ENCODE measurements around the gene PRDM12.

The PRDM12 gene

DNA sequence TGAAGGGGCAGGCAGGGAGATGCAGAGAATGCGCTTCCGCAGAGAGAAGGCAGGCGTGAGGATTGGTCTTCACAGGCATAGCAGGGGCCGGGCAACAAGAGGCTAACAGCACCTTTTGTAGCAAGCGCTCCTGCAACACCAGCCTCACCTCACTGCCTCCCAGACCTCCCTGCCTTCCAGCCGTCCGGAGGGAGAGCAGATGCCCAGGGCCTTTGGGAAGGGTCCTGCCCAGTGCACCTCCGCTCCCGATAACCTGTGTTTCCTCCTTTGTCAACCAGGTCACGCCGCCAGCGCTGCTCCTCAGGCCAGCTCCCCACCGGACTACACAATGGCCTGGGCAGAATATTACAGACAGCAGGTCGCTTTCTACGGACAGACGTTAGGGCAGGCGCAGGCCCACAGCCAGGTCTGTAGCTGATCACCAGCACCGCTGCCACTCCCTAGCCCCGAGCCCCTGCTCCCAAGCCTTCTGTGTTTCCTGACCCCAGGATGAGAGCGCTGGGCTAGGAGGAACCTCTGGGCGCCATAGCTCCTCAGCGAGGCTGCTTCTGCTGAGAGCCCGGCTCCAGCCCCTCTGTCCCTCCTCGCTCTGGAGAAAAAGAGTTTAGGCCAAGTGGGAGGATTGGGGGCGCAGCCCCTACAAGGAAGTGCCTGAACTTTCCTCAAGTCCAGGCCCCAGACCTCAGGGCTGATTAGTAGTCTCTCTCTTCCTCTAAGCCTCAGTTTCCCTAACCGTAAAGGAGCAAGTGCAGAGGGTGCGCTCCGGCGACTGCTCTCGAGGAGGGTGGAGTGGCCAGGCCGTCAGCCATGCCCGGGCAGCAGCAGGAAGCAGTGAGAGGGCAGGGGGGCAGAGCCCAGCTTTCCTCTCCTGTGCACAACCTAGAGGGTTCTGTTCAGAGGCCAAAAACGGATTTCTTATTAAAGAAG is 28.4 kb upstream of the PRDM12 start:
- TF ChIP-seq POLR2AphosphoS5 (IDR thresholded peaks at IDR 0.05; ENCODE audit: low read depth, low read length) (no peak), TAF1 (IDR thresholded peaks at IDR 0.05; ENCODE audit: low read depth, low read length) (no peak), POLR2A (IDR thresholded peaks at IDR 0.05; ENCODE audit: low read depth, low read length) (no peak), POU2F2 (IDR thresholded peaks at IDR 0.05; ENCODE audit: low read depth, low read length) (no peak), PAX5 (IDR thresholded peaks at IDR 0.05; ENCODE audit: insufficient read depth, low read length, severe bottlenecking) (no peak), SPI1 (IDR thresholded peaks at IDR 0.05; ENCODE audit: low read depth, low read length) (no peak)
- no peak for DNase-seq (ENCODE audit: insufficient read length, low spot score)
- no peak for FAIRE-seq

DNA sequence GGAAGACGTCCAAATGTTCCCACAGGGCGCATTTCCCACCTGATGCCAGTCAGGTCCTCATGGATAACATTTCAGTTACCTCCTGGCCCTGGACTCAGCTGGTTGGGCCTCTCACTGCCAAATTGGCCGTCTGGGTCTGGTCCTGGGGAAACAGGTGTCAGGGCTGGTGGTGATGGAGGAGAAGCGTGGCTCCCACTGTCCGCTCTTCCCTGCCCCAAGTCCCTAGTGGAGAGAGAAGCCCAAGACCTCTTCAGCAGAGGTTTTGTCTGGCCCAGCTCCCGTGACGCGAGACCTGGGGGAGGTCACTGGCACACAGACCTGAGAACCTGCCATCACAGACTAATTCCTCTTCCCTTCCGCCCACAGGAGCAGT is 27.8 kb upstream of the PRDM12 start:
- TF ChIP-seq POLR2A (IDR thresholded peaks at IDR 0.05; ENCODE audit: low read depth, low read length) (no peak), POLR2AphosphoS5 (IDR thresholded peaks at IDR 0.05; ENCODE audit: low read depth, low read length) (no peak), SPI1 (IDR thresholded peaks at IDR 0.05; ENCODE audit: low read depth, low read length) (no peak), PAX5 (IDR thresholded peaks at IDR 0.05; ENCODE audit: insufficient read depth, low read length, severe bottlenecking) (no peak), POU2F2 (IDR thresholded peaks at IDR 0.05; ENCODE audit: low read depth, low read length) (no peak), TAF1 (IDR thresholded peaks at IDR 0.05; ENCODE audit: low read depth, low read length) (no peak)

DNA sequence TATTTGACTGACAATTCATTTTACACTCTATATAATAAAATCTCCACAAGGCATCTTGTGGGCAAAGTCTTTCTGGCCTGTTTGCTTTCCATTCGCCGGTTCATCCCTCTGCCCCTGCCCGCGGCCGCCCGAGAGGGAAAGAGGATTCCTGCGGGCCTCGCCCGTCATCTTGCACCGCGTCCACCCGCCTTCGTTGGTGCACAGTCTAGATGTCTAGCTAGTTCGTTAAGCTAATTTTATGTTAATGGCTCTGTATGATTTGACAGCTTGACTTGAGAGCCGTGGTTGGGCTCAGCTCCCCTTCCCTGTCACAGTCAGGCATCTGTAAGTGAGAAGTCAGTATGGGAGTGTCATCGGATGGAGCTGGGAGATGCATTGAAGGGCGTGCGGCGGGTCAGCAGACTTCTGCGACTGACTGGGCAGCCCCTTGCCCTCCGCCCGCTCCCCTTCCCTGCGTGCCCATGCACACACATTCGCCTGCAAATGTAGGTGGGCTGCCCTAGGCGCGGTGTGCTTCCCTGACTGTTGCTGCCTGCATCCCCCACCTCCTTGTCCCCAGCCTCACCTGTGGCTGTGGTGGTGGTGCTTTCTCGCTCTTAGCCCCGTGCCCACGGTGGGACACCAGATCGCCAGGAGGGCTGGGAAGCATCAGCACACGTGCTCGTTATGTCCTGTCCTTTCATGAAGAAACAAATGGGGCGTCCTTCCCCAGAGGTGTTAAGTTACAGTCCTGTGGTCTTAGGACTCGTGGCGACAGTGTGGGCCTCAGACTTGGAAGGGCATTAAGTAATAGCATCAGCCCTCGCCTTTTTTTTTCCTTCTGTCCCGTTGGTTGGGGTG is 25.9 kb upstream of the PRDM12 start:
- TF ChIP-seq PAX5 (IDR thresholded peaks at IDR 0.05; ENCODE audit: insufficient read depth, low read length, severe bottlenecking): no peak
- no peak for TF ChIP-seq SPI1 (IDR thresholded peaks at IDR 0.05; ENCODE audit: low read depth, low read length)
- no peak for TF ChIP-seq TAF1 (IDR thresholded peaks at IDR 0.05; ENCODE audit: low read depth, low read length)
- DNase-seq (ENCODE audit: insufficient read length, low spot score) (no peak), FAIRE-seq (no peak)

More for the DNA sequence above, 27.8 kb upstream of the PRDM12 start:
- DNase-seq (ENCODE audit: insufficient read length, low spot score): no peak
- FAIRE-seq: no peak

DNA sequence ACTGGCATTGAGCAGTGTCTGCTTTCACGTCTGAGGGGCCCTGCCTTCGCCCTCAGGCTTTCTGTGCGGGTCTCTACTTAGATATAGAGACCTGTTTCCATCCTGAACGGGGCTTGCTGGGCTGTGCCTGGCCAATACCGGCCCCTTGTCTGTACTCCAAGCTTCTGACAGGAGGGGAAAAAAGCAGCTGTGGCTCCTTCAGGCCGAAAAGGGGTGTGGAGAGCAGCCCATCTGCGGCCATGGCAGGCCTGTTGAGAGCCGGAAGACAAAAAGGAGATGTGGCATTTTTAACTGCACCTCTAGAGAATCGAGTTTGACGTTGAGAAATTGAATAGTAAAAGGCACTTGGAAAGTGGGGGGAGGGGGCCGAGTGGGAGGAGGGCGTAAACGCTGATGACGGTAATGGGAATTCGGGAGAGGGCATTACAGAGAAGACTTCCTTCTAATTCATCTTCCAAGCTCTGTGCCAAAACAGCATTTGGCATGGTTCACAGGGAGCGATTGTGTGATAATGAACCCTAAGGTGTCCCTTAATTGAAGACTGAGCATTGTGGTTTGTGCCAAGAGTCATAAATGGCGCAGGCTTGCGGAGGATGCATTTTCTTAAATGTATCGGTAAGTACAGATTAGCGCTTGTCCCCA is 25.1 kb upstream of the PRDM12 start:
- no peak for TF ChIP-seq POLR2A (IDR thresholded peaks at IDR 0.05; ENCODE audit: low read depth, low read length)
- TF ChIP-seq TAF1 (IDR thresholded peaks at IDR 0.05; ENCODE audit: low read depth, low read length): no peak
- TF ChIP-seq PAX5 (IDR thresholded peaks at IDR 0.05; ENCODE audit: insufficient read depth, low read length, severe bottlenecking): no peak
- no peak for TF ChIP-seq POLR2AphosphoS5 (IDR thresholded peaks at IDR 0.05; ENCODE audit: low read depth, low read length)
- no peak for TF ChIP-seq POU2F2 (IDR thresholded peaks at IDR 0.05; ENCODE audit: low read depth, low read length)
- no peak for TF ChIP-seq SPI1 (IDR thresholded peaks at IDR 0.05; ENCODE audit: low read depth, low read length)
- no peak for FAIRE-seq
- DNase-seq (ENCODE audit: insufficient read length, low spot score): no peak

DNA sequence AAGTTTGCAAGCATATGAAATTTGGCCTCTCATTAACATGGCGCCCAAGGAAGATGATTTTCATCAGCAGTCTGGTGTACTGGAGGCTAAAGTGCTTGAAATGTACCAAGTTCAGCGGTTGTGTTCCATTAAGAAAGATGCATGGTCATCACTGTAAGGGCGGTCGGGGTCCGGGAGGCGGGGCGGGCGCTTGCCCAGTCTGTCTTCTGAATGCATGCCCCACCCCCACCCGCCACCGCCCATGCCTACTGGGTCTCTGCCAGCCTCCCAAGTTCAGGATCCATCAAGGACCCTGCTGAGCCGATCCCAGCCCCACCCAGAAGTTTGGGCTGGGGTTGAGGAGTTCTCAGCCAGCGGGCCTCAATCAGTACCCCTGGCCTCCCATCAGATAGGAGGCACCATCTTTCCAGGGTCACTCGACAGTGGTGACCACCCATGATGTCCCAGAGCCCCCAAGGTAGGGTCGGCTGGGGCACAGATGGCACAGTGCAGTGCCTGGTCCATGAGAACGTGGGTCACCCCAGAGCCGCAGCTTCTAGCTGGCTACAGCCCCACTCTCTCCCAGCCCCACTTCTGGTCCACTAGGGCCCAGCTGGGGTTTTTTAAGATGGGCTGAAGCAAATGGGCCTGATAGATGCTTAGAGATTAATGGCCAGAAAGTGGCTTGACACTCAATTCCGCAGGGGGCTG is 24.4 kb upstream of the PRDM12 start:
- no peak for FAIRE-seq
- TF ChIP-seq SPI1 (IDR thresholded peaks at IDR 0.05; ENCODE audit: low read depth, low read length): no peak
- TF ChIP-seq POLR2A (IDR thresholded peaks at IDR 0.05; ENCODE audit: low read depth, low read length): no peak
- no peak for TF ChIP-seq POU2F2 (IDR thresholded peaks at IDR 0.05; ENCODE audit: low read depth, low read length)
- TF ChIP-seq TAF1 (IDR thresholded peaks at IDR 0.05; ENCODE audit: low read depth, low read length): no peak
- no peak for TF ChIP-seq POLR2AphosphoS5 (IDR thresholded peaks at IDR 0.05; ENCODE audit: low read depth, low read length)
- no peak for TF ChIP-seq PAX5 (IDR thresholded peaks at IDR 0.05; ENCODE audit: insufficient read depth, low read length, severe bottlenecking)
- no peak for DNase-seq (ENCODE audit: insufficient read length, low spot score)

DNA sequence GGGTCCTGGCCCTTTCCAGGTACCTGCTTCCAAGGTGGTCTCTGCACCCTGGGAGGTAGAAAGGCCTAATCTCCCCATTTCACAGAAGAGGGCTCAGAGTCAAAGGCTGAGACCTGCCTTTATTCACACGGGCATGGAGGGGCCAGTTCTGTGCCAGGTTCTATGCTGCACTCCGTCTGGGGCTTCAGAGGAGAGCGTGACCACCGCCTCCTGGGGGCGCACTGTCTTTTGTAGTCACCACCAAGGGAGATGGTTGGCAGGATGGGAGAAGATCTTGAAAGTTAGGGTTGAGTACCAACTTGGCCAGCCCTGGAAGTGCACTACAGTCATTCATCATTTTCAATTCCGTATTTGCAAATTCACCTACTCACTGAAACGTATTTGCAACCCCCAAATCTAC is 23.7 kb upstream of the PRDM12 start:
- no peak for DNase-seq (ENCODE audit: insufficient read length, low spot score)
- TF ChIP-seq PAX5 (IDR thresholded peaks at IDR 0.05; ENCODE audit: insufficient read depth, low read length, severe bottlenecking) (no peak), SPI1 (IDR thresholded peaks at IDR 0.05; ENCODE audit: low read depth, low read length) (no peak), POLR2A (IDR thresholded peaks at IDR 0.05; ENCODE audit: low read depth, low read length) (no peak), TAF1 (IDR thresholded peaks at IDR 0.05; ENCODE audit: low read depth, low read length) (no peak), POU2F2 (IDR thresholded peaks at IDR 0.05; ENCODE audit: low read depth, low read length) (no peak), POLR2AphosphoS5 (IDR thresholded peaks at IDR 0.05; ENCODE audit: low read depth, low read length) (no peak)
- no peak for FAIRE-seq

DNA sequence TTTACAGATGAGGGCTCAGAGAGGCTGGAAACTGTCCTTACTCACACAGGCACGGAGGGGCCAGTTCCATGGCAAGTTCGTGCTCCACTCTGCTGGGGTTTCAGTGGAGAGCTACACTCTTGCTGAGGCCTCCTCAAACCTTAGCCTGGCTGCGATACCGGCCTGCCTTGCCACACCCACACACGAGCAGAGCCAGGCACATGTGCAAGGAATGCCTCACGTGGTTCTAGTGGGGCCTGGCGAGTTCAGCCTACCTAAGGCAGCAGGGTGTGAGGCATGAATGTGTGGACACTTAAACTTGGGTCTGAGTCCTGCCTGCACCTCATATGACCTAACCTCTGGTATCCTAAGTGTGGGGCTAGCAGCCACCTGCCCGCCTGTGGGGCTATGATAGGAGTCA is 21.5 kb upstream of the PRDM12 start:
- DNase-seq (ENCODE audit: insufficient read length, low spot score) (no peak), FAIRE-seq (no peak)
- TF ChIP-seq TAF1 (IDR thresholded peaks at IDR 0.05; ENCODE audit: low read depth, low read length) (no peak), POLR2A (IDR thresholded peaks at IDR 0.05; ENCODE audit: low read depth, low read length) (no peak), PAX5 (IDR thresholded peaks at IDR 0.05; ENCODE audit: insufficient read depth, low read length, severe bottlenecking) (no peak), SPI1 (IDR thresholded peaks at IDR 0.05; ENCODE audit: low read depth, low read length) (no peak), POU2F2 (IDR thresholded peaks at IDR 0.05; ENCODE audit: low read depth, low read length) (no peak), POLR2AphosphoS5 (IDR thresholded peaks at IDR 0.05; ENCODE audit: low read depth, low read length) (no peak)

DNA sequence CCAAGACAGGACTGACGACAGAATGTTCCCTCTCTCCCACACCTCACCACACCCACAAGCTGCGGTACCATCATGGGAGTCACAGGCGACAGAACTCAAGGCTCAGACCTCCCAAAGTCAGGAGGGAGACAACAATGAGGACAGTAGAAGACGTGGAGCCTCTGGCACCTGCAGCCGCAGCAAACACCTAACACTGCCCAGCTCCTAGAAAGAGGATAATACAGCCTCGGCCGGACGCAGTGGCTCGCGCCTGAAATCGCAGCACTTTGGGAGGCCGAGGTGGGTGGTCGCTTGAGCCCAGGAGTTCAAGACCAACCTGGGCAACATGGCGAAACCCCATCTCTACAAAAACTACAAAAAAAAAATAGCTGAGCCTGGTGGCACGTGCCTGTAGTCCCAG is 13.2 kb upstream of the PRDM12 start:
- no peak for DNase-seq (ENCODE audit: insufficient read length, low spot score)
- FAIRE-seq: no peak
- no peak for TF ChIP-seq POLR2AphosphoS5 (IDR thresholded peaks at IDR 0.05; ENCODE audit: low read depth, low read length)
- no peak for TF ChIP-seq PAX5 (IDR thresholded peaks at IDR 0.05; ENCODE audit: insufficient read depth, low read length, severe bottlenecking)
- no peak for TF ChIP-seq POU2F2 (IDR thresholded peaks at IDR 0.05; ENCODE audit: low read depth, low read length)
- TF ChIP-seq POLR2A (IDR thresholded peaks at IDR 0.05; ENCODE audit: low read depth, low read length): no peak
- TF ChIP-seq SPI1 (IDR thresholded peaks at IDR 0.05; ENCODE audit: low read depth, low read length): no peak
- no peak for TF ChIP-seq TAF1 (IDR thresholded peaks at IDR 0.05; ENCODE audit: low read depth, low read length)
